Keratinocyte (primary cell): ENCODE results near the gene TPO. TPM values are rescaled to one million over a fixed set of nuclear protein-coding genes. Genes with fewer than 3 reads are reported as not detected.

Source experiments
- DNase-seq: peaks from one replicate; pipeline ENCODE4 v3.0.0-alpha.2; 2011; ENCODE audit warnings: low read depth, missing footprints, low spot score
- FAIRE-seq: peaks from 2 replicates; lab custom pipeline; 2011; peaks lifted over from hg19 to GRCh38; lab: Jason Lieb, UNC
- H2AFZ ChIP-seq: 2 replicates; pipeline ENCODE4 v1.6.0; 2012; ENCODE audit warnings: low read length, control low read depth, inconsistent platforms; ENCODE audit not compliant: control insufficient read depth
- H3K27ac ChIP-seq: 2 replicates; pipeline ENCODE4 v1.5.1; 2011; ENCODE audit warnings: low read length; ENCODE audit not compliant: control insufficient read depth, insufficient read depth
- H3K27me3 ChIP-seq: 3 replicates; pipeline ENCODE4 v1.6.0; 2011; ENCODE audit warnings: low read length; ENCODE audit not compliant: control insufficient read depth, insufficient read depth; ENCODE audit errors: extremely low read depth
- H3K36me3 ChIP-seq, 2 experiments: 2 replicates in 1 of 2; 3 replicates in 1 of 2; pipeline ENCODE4 v1.5.1; 2011; ENCODE audit warnings: low read length in 2 of 2, mild to moderate bottlenecking in 1 of 2; ENCODE audit not compliant: control insufficient read depth in 2 of 2, insufficient read depth in 2 of 2; ENCODE audit errors: extremely low read depth in 1 of 2
- H3K4me1 ChIP-seq: 3 replicates; pipeline ENCODE4 v1.5.1; 2011; ENCODE audit warnings: low read length; ENCODE audit not compliant: control insufficient read depth, insufficient read depth; ENCODE audit errors: extremely low read depth
- H3K4me2 ChIP-seq: 3 replicates; pipeline ENCODE4 v1.6.0; 2011; ENCODE audit warnings: low read depth, low read length; ENCODE audit not compliant: control insufficient read depth, insufficient read depth; ENCODE audit errors: extremely low read depth
- H3K4me3 ChIP-seq, 3 experiments: fragments of 200-600 bp in 1 of 3; sonication (generic) in 1 of 3; 2 replicates in 2 of 3; 3 replicates in 1 of 3; pipeline ENCODE4 v1.5.1; 2011 to 2016; ENCODE audit warnings: low read length in 3 of 3, mild to moderate bottlenecking in 3 of 3, control low read depth in 2 of 3, inconsistent platforms in 1 of 3, low read depth in 1 of 3, mixed read lengths in 1 of 3, mixed run types in 1 of 3, moderate library complexity in 1 of 3; ENCODE audit not compliant: control insufficient read depth in 2 of 3, insufficient read depth in 2 of 3; ENCODE audit errors: extremely low read depth in 1 of 3
- H3K79me2 ChIP-seq: 2 replicates; pipeline ENCODE4 v1.6.0; 2012; ENCODE audit warnings: low read length; ENCODE audit not compliant: control insufficient read depth, insufficient read depth
- H3K9ac ChIP-seq: 3 replicates; pipeline ENCODE4 v1.6.0; 2011; ENCODE audit warnings: low read length; ENCODE audit not compliant: control insufficient read depth, insufficient read depth; ENCODE audit errors: extremely low read depth
- H3K9me1 ChIP-seq: 3 replicates; pipeline ENCODE4 v1.6.0; 2011; ENCODE audit warnings: low read length; ENCODE audit not compliant: control insufficient read depth, insufficient read depth; ENCODE audit errors: extremely low read depth
- H3K9me3 ChIP-seq: 2 replicates; pipeline ENCODE4 v1.5.1; 2012; ENCODE audit warnings: low read depth, low read length; ENCODE audit not compliant: control insufficient read depth
- H4K20me1 ChIP-seq: 3 replicates; pipeline ENCODE4 v1.6.0; 2011; ENCODE audit warnings: low read length; ENCODE audit not compliant: control insufficient read depth, insufficient read depth; ENCODE audit errors: extremely low read depth
- EZH2 ChIP-seq: IDR thresholded peaks from one replicate; pipeline ENCODE4 v1.6.1; 2012; ENCODE audit warnings: inconsistent platforms, mild to moderate bottlenecking, low read length, moderate library complexity
- dilution Hi-C: fragments of 300-500 bp; cut with MboI; formaldehyde crosslinking; loops from one replicate; pipeline ENCODE4 v1.7.0; 2020; ENCODE audit warnings: low sequenced_read_pairs; ENCODE audit not compliant: extremely low pct_ligation_motif_present
- polyA plus RNA-seq, 5 experiments: library from polyadenylated mRNA; depleted of rRNA in 3 of 5; stranded (reverse) in 3 of 5; stranded (forward) in 1 of 5; unstranded in 1 of 5; fragments of >200 nt; gene quantifications; 1 replicate in 1 of 5; 2 replicates in 3 of 5; 3 replicates in 1 of 5; pipeline versions ENCODE4 v1.2.1 to v1.2.3, GENCODE V29; 2011 to 2012; ENCODE audit warnings: missing spikeins in 2 of 5, low read depth in 1 of 5, low replicate concordance in 1 of 5
- TF ChIP-seq, protein P1 (sequence below), 3 experiments: IDR thresholded peaks in 1 of 3; conservative IDR thresholded peaks in 1 of 3; optimal IDR thresholded peaks in 1 of 3; 2 replicates in 2 of 3; 3 replicates in 1 of 3; pipeline versions ENCODE3 to v1.5.1; 2011; ENCODE audit warnings: low read length in 3 of 3, mild to moderate bottlenecking in 3 of 3, moderate library complexity in 2 of 3, control low read depth in 1 of 3, inconsistent platforms in 1 of 3; ENCODE audit not compliant: insufficient read depth in 2 of 3; ENCODE audit errors: extremely low read depth in 1 of 3

The TPO gene
- polyA plus RNA-seq, 1 donor (not counting 4 experiments of a cell fraction or from before 2014, with no cell fraction given): 0.07 TPM

DNA sequence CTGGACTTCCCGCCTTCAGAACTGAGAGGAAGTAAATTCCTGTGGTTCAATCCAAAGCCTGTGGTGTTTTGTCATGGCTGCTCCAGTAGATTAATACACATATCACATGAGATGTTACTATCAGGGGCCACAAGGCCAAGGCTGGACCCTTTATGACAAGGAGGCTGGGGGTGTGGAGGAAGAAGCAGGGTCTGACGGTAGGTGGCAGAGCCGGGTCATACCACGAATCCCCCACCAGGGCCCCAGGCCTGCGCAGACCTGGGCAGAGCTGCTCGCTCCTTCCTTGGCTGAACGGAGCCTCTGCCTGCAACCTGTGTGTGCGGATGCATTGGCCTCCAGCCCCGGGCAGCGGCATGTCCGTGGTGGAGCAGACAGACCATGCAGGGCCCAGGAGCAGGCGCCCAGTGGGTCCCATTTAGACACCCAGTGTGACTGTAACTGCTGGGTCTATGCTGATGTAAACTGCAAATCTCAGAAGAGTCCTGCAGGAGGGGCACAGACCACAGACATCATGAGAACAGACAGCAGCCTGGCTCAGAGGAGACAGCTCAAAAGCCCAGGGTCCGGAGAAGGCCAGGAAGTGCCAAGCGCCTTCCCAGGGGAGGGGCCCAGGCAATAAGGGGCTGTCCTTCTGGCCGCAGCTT is 175.8 kb downstream of the TPO start:
- H2AFZ ChIP-seq: no peak overlapping the region
- no peaks in the 10 kb centered on the region for H3K36me3 ChIP-seq
- no peak overlapping the region for H3K27ac ChIP-seq
- peaks cover 10% of the 10 kb centered on the region for H3K27me3 ChIP-seq
- no peak overlapping the region for H3K9ac ChIP-seq
- no peak for FAIRE-seq
- TF ChIP-seq, protein P1, sequence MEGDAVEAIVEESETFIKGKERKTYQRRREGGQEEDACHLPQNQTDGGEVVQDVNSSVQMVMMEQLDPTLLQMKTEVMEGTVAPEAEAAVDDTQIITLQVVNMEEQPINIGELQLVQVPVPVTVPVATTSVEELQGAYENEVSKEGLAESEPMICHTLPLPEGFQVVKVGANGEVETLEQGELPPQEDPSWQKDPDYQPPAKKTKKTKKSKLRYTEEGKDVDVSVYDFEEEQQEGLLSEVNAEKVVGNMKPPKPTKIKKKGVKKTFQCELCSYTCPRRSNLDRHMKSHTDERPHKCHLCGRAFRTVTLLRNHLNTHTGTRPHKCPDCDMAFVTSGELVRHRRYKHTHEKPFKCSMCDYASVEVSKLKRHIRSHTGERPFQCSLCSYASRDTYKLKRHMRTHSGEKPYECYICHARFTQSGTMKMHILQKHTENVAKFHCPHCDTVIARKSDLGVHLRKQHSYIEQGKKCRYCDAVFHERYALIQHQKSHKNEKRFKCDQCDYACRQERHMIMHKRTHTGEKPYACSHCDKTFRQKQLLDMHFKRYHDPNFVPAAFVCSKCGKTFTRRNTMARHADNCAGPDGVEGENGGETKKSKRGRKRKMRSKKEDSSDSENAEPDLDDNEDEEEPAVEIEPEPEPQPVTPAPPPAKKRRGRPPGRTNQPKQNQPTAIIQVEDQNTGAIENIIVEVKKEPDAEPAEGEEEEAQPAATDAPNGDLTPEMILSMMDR (optimal IDR thresholded peaks at IDR 0.05 in 1 of 3, IDR thresholded peaks at IDR 0.05 in 1 of 3, conservative IDR thresholded peaks at IDR 0.05 in 1 of 3; ENCODE audit: extremely low read depth in 1 of 3, insufficient read depth in 2 of 3, low read length in 3 of 3): no peak
- no peak for TF ChIP-seq EZH2
- H4K20me1 ChIP-seq: no peaks in the 10 kb centered on the region
- H3K9me1 ChIP-seq: no peaks in the 10 kb centered on the region
- H3K4me1 ChIP-seq: peaks cover 28% of the 10 kb centered on the region
- no peaks in the 10 kb centered on the region for H3K9me3 ChIP-seq
- H3K79me2 ChIP-seq: no peaks in the 10 kb centered on the region
- no peak for DNase-seq
- H3K4me3 ChIP-seq: no peak overlapping the region
- dilution Hi-C loops: loop anchor here (25.0 kb wide), 1 partner anchor 148 kb away; the partner anchor contains the start of gene PXDN
- H3K4me2 ChIP-seq: no peak overlapping the region

DNA sequence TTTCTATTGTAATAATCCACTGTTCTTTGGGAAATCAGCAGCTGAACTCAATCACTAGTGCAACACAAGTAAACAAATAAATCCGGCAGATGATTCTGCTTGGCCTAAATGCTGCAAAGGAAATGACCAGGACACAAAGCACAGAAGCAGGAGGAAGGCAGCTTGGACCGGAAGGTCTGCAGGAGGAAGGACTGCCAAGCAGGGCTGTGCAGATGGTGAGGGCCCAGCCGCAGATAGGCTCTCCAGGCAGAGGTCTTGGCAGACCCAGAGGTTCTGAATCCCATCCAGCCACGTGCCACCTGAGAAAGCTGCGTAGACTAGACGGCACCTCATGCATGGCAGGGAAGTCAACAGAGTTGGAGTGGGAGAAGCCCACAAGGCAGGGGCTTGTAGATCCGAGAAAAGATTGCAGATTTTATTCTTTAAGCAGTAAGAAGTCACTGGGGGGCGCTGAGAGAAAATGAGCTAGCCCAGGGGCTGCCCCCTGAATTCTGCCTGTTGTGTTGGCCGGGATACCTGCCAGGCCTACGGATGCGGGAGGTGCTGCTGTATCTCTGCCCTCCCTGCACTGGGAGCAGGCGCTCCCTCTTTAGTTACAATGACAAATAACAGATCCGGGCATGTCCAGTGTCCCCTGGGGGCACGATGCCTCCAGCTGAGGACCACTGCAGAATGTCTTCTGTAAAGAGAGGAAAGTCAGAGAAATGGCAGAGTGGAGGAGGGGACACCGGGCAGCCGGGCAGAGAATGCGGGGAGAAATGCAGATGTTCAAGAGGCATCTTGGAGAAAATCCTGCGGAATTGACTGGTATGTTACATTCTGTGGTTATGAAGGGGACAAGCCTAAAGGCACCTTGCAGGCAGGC is 177.6 kb downstream of the TPO start:
- FAIRE-seq (no peak), DNase-seq (no peak)
- Histone ChIP-seq H3K4me3 (no peak overlapping the region), H3K79me2 (no peaks in the 10 kb centered on the region), H2AFZ (no peak overlapping the region), H3K9me1 (no peaks in the 10 kb centered on the region), H3K27ac (no peak overlapping the region), H3K9ac (no peak overlapping the region), H3K9me3 (no peaks in the 10 kb centered on the region), H4K20me1 (no peaks in the 10 kb centered on the region), H3K4me2 (no peak overlapping the region), H3K36me3 (no peaks in the 10 kb centered on the region), H3K27me3 (peaks cover 10% of the 10 kb centered on the region), H3K4me1 (peaks cover 32% of the 10 kb centered on the region)
- TF ChIP-seq, protein P1 (optimal IDR thresholded peaks at IDR 0.05 in 1 of 3, IDR thresholded peaks at IDR 0.05 in 1 of 3, conservative IDR thresholded peaks at IDR 0.05 in 1 of 3; ENCODE audit: extremely low read depth in 1 of 3, insufficient read depth in 2 of 3, low read length in 3 of 3): no peak
- no peak for TF ChIP-seq EZH2
- dilution Hi-C loops: loop anchor here (25.0 kb wide), 1 partner anchor 146 kb away; the partner anchor contains the start of gene PXDN
